Esophagus muscularis mucosa (tissue), 4 donors: Measurements from ENCODE around the gene PTPRD. TPM values are rescaled to one million over a fixed set of nuclear protein-coding genes. Genes with fewer than 3 reads are reported as not detected.

Source experiments
- DNase-seq: peaks from one replicate; pipeline ENCODE4 v3.0.0-alpha.2; 2017; ENCODE audit errors: extremely low spot score
- H3K27ac ChIP-seq, 4 donors: fragments of 200-600 bp; sonication (generic); replicated peaks in 1 of 4; 1 replicate in 3 of 4; 2 replicates in 1 of 4; pipeline ENCODE4 v1.5.1; 2016 to 2019; ENCODE audit warnings: mild to moderate bottlenecking in 1 of 4
- H3K27me3 ChIP-seq, 4 donors: fragments of 200-600 bp; sonication (generic); one replicate each; pipeline versions ENCODE4 v1.5.1 to v1.6.0; 2016 to 2019
- H3K36me3 ChIP-seq, 4 donors: fragments of 200-600 bp; sonication (generic); one replicate each; pipeline ENCODE4 v1.5.1; 2016 to 2019
- H3K4me1 ChIP-seq, 4 donors: fragments of 200-600 bp; sonication (generic); one replicate each; pipeline ENCODE4 v1.5.1; 2016 to 2019
- H3K4me3 ChIP-seq, 4 donors: fragments of 200-600 bp; sonication (generic); 1 replicate in 2 of 4; 2 replicates in 2 of 4; pipeline ENCODE4 v1.5.1; 2016 to 2019; ENCODE audit warnings: mild to moderate bottlenecking in 4 of 4, moderate library complexity in 1 of 4
- H3K9me3 ChIP-seq, 4 donors: fragments of 200-600 bp; sonication (generic); 1 replicate in 3 of 4; 2 replicates in 1 of 4; pipeline ENCODE4 v1.5.1; 2016 to 2019
- EP300 ChIP-seq: sonication (generic); formaldehyde crosslinking; IDR thresholded peaks from one replicate; pipeline ENCODE4 v1.6.1; 2017; ENCODE audit warnings: antibody characterized with exemption
- POLR2A ChIP-seq: fragments of 450-650 bp; IDR thresholded peaks from one replicate; pipeline ENCODE4 v1.6.1; 2017; ENCODE audit warnings: antibody characterized with exemption, moderate library complexity, mild to moderate bottlenecking, low read depth
- POLR2AphosphoS5 ChIP-seq, 2 donors: sonication (generic); formaldehyde crosslinking; IDR thresholded peaks; one replicate each; pipeline ENCODE4 v1.6.1; 2017; ENCODE audit warnings: antibody characterized with exemption in 2 of 2
- WGBS: methylation state at CpG from one replicate; pipeline ENCODE4 v1.1.5; 2018; 5-methylcytosine and 5-hydroxymethylcytosine counted together
- intact Hi-C: fragments of 100-400 bp; cut with DNase I; formaldehyde crosslinking; loops from one replicate; pipeline ENCODE4 v1.15.1; 2023
- total RNA-seq, 4 donors: library from RNA; depleted of rRNA; stranded (reverse); fragments of >200 nt; gene quantifications; one replicate each; pipeline versions ENCODE4 v1.1.0 to v1.2.1, GENCODE V29; 2016
- TF ChIP-seq, protein P1 (sequence below), 3 experiments: fragments of 200-600 bp in 2 of 3; fragments of 450-650 bp in 1 of 3; sonication (generic) in 2 of 3; IDR thresholded peaks; one replicate each; pipeline ENCODE4 v1.5.1; 2017 to 2019; ENCODE audit warnings: antibody characterized with exemption in 3 of 3, mild to moderate bottlenecking in 2 of 3, moderate library complexity in 1 of 3

Gene PTPRD
- total RNA-seq, 4 donors from 2014 or later, result 4.1 to 6.6 (median 5.0) TPM

DNA sequence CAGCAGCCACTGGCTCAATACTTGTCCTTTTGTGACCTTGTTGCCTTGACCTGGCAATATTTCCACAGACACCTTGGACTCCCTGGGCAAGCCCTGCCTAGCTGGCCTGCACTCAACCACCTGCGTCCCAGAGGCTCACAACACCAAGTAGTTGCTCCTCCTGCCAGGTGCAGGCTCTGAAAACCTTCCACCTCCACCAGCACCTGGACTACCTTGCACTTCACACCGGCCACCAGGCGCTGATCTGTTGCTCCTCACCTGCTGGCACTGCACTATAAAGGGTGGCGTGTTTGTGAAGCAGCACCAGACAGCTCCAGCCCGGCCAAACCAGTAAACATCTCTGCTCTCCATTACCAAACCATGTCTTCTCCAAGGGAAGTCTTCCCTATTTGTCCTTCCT lies 997.7 kb downstream of the PTPRD start:
- H3K27ac ChIP-seq, result no peak overlapping the region
- intact Hi-C loops, result no loop called here
- TF ChIP-seq POLR2AphosphoS5 (IDR thresholded peaks at IDR 0.05) (no peak), POLR2A (no peak), EP300 (no peak)
- TF ChIP-seq, protein P1, sequence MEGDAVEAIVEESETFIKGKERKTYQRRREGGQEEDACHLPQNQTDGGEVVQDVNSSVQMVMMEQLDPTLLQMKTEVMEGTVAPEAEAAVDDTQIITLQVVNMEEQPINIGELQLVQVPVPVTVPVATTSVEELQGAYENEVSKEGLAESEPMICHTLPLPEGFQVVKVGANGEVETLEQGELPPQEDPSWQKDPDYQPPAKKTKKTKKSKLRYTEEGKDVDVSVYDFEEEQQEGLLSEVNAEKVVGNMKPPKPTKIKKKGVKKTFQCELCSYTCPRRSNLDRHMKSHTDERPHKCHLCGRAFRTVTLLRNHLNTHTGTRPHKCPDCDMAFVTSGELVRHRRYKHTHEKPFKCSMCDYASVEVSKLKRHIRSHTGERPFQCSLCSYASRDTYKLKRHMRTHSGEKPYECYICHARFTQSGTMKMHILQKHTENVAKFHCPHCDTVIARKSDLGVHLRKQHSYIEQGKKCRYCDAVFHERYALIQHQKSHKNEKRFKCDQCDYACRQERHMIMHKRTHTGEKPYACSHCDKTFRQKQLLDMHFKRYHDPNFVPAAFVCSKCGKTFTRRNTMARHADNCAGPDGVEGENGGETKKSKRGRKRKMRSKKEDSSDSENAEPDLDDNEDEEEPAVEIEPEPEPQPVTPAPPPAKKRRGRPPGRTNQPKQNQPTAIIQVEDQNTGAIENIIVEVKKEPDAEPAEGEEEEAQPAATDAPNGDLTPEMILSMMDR (IDR thresholded peaks at IDR 0.05), result no peak
- no peaks in the 10 kb centered on the region for H3K27me3 ChIP-seq
- H3K36me3 ChIP-seq, result no peaks in the 10 kb centered on the region
- no peak for DNase-seq
- no peaks in the 10 kb centered on the region for H3K9me3 ChIP-seq
- no peaks in the 10 kb centered on the region for H3K4me1 ChIP-seq
- WGBS, result 96% methylated on average over 5 of the region's 5 CpGs
- no peak overlapping the region for H3K4me3 ChIP-seq

DNA sequence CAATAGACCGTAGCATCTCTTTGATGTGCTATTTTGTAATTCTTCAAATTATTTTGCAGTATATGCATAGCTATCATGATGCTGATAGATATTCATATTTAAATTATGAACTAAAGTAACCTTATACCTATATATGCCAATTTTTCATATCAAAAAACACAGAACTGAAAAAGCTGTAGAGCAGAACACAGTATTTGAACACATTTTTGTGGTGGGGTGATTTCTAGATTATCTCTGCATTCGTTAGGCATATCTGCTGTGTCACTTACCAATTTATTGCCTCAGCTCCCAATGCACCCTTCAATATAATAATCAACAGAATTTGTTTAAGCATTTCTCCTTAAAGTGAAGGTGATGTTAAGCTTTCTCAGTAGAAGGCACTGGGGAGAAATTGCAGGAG lies 998.2 kb downstream of the PTPRD start:
- intact Hi-C loops, result no loop called here
- Histone ChIP-seq H3K27me3 (no peaks in the 10 kb centered on the region), H3K4me1 (no peaks in the 10 kb centered on the region), H3K36me3 (no peaks in the 10 kb centered on the region), H3K9me3 (no peaks in the 10 kb centered on the region), H3K4me3 (no peak overlapping the region), H3K27ac (no peak overlapping the region)
- WGBS, result 72% methylated on average over 2 of the region's 2 CpGs
- no peak for DNase-seq
- TF ChIP-seq EP300 (no peak), POLR2AphosphoS5 (IDR thresholded peaks at IDR 0.05) (no peak), POLR2A (no peak)
- TF ChIP-seq, protein P1 (IDR thresholded peaks at IDR 0.05), result no peak

DNA sequence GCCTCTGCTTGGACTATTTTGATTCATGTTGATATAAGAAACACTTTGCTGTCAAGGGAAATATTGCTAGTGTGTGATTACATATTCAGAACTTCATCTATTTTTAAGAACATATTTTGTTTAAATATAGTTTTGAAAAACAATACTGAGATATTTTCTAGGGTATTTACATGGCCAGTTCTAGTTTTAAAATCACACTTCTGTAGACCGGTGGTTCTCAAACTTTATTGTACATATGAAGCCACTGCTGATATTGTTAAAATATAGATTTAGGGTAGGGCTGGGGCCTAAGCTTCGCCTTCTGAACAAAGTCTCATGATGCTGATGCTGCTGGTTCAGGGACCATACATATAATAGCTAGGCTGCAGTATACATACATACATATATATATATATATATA lies 1000.0 kb downstream of the PTPRD start:
- no peak overlapping the region for H3K4me3 ChIP-seq
- no peak for TF ChIP-seq POLR2A
- TF ChIP-seq, protein P1 (IDR thresholded peaks at IDR 0.05), result no peak
- TF ChIP-seq EP300, result no peak
- TF ChIP-seq POLR2AphosphoS5 (IDR thresholded peaks at IDR 0.05), result no peak
- intact Hi-C loops, result no loop called here
- DNase-seq, result no peak
- no peaks in the 10 kb centered on the region for H3K27me3 ChIP-seq
- no peaks in the 10 kb centered on the region for H3K36me3 ChIP-seq
- no peaks in the 10 kb centered on the region for H3K9me3 ChIP-seq
- 89% methylated on average over 2 of the region's 2 CpGs for WGBS
- H3K4me1 ChIP-seq, result no peaks in the 10 kb centered on the region
- no peak overlapping the region for H3K27ac ChIP-seq

DNA sequence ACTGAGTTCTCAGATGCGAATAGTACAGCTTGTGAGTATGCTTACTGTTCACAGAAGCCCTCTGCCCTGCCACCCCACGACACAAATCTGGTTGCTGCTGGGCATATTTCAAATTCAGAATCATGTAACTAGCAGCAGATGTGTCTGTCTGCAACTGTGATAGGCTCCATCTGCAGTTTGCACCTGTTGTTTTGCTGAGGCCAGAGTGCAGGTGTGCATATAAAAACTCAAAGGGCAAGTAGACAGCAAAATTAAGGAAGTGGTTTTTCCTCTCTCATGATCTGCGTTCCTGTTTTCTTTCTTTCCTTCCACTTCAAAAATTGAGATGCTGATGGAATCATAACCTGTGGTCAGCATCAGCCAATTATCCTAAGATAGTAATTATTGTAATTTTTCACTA lies 1000.5 kb downstream of the PTPRD start:
- H3K27ac ChIP-seq, result no peak overlapping the region
- TF ChIP-seq POLR2A, result no peak
- WGBS, result 35% methylated on average over 3 of the region's 3 CpGs

DNA sequence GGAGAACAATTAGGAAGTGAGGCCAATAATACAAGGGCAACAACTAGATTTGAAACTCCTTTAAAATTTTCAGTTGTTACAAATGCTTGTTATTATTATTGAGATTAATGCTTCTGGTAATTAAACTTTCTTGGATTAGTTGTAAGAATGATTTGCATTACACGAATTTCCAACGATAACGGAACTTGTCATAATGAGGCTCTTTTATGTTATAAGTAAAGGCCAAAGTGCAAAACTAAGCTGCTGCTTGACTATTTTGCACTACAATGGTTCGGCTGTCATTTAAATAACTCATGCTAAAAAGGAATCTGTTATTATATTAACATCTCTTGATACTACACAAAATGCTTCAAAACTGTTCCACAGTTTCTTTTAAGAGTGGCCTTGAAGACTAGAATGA lies 1007.1 kb downstream of the PTPRD start:
- H3K9me3 ChIP-seq, result no peaks in the 10 kb centered on the region
- 75% methylated on average over 4 of the region's 4 CpGs for WGBS

More for the DNA sequence above, 1000.5 kb downstream of the PTPRD start:
- H3K4me3 ChIP-seq, result no peak overlapping the region
- H3K36me3 ChIP-seq, result no peaks in the 10 kb centered on the region
- intact Hi-C loops, result no loop called here
- DNase-seq, result no peak
- H3K4me1 ChIP-seq, result no peaks in the 10 kb centered on the region
- H3K27me3 ChIP-seq, result no peaks in the 10 kb centered on the region
- no peaks in the 10 kb centered on the region for H3K9me3 ChIP-seq

More for the DNA sequence above, 1007.1 kb downstream of the PTPRD start:
- TF ChIP-seq POLR2AphosphoS5 (IDR thresholded peaks at IDR 0.05) (no peak), EP300 (no peak), POLR2A (no peak)
- TF ChIP-seq, protein P1 (IDR thresholded peaks at IDR 0.05), result no peak
- Histone ChIP-seq H3K4me1 (no peaks in the 10 kb centered on the region), H3K36me3 (no peaks in the 10 kb centered on the region), H3K27me3 (no peaks in the 10 kb centered on the region), H3K27ac (no peak overlapping the region), H3K4me3 (no peak overlapping the region)
- intact Hi-C loops, result loop anchor here (5.0 kb wide), 1 partner anchor 332 kb away; no protein-coding TSS in a partner anchor
- DNase-seq, result no peak
